Stromal cell of bone marrow (primary cell): Measurements from ENCODE around the gene NAXD.
"Not testable (repeated sequence)": the region's sequence is repeated elsewhere in the genome, so short reads cannot be mapped to it uniquely, and the experiment has no call there.

Source experiments
- DNase-seq: peaks from one replicate; pipeline ENCODE4 v3.0.0-alpha.2; 2012; ENCODE audit warnings: low read depth

The NAXD gene

GRCh38 chr13:110644892-110645521 lies 29.7 kb downstream of the NAXD start:
- DNase-seq = peak; percentile 14

DNA sequence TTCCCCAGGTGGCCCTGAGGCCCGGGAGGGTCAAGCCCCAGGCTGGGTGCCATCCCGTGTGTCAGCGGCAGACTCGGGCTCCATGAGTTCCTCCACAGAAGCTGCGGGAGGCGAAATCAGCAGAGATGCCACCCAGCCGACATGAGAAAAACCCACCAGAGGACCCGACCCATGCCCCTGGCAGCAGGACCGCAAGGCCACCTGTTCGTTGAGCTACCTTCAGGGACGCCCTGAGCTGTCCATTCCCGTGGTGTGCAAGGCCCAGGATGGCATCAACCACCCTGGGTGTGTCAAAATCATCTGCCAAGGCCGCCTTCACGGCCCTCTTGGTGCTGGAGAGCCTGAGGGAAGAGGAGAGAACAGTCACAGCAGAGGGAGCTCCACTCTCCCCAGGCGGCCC lies 30.4 kb downstream of the NAXD start:
- no peak for DNase-seq

DNA sequence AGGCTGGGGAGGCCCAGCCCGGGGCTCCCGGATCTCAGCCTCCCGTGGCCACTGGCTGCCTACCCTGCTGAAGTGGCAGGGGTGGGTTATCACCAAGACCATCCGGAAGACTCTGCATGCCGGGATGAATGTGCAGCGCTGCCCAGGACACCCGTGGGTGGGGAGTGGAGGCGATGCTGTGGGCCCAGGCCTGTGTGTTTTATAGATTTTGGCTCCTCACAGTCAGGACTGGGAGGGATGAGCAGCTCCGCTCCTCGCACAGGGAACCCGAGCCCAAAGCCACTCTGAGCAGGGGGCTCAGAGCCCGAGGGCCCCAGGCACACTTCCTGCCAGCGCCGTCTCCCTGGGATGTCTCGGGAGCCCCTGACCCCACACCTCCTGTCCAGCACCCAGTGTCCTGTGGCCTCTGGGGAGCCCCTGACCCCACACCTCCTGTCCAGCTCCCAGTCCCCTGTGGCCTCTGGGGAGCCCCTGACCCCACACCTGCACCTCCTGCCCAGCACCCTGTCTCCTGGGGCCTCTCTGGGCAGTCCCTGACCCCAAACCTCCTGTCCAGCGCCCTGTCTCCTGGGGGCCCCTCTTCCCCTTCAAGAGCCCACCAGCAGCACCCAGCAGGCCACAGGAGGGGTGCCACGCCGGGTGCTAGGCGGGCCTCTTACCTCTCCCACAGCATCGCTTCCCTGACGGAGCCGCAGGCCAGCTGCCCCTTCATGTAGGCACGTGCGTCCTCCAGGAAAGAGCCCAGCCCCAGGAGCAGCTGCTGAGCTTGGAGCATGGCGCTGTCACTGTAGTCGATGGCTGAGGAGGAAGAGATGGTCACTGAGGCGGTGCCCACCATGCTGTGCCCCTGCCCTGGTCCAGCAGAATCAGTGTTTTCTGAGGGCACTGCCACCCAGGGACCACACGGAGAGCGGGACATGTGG lies 31.4 kb downstream of the NAXD start:
- DNase-seq = no peak

GRCh38 chr13:110647365-110647737 lies 32.0 kb downstream of the NAXD start:
- DNase-seq = no peak

GRCh38 chr13:110648146-110648819 lies 32.9 kb downstream of the NAXD start:
- DNase-seq = no peak

- DNase-seq = no peak
Observed at GRCh38 chr13:110648848-110649421, 33.6 kb downstream of the NAXD start.

DNA sequence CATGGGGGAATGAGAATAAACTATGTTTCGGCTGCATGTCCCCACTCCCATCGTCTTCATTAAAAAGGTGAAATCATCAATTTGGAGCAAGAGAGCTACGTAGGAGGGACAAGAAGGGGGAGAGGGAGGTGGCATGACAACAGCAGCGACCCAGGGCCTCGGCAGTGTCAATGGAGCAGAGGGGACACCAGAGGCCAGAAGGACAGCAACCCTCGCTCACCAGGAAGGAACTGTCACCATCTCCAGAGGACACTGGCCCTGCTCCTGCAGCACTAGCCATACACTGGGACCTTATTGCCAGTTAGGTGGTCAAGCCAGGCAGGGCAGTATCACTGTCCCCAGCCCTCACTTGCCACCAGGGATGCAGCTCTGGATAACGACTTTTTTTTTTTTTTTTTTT lies 34.2 kb downstream of the NAXD start:
- no peak for DNase-seq

DNA sequence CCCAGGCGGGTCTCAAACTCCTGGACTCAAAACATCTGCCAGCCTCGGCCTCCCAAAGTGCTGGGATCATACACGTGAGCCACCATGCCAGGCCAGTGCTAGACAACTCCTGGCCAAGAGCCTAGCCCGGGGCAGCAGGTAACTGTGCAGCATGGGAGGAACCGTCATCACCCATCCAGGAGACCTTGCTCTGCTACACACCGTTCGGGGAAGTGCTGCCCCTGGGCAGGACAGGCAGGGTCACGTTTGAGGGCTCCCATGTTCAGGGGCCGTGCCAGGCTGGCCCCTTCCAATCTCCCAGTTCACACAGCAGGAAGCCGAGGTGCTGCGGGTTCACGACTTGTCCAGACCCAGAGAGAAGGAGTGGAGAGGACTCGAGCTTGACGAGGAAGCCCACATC lies 35.1 kb downstream of the NAXD start:
- DNase-seq = no peak

- DNase-seq = no peak
Observed at GRCh38 chr13:110651271-110651670, 35.9 kb downstream of the NAXD start.

DNA sequence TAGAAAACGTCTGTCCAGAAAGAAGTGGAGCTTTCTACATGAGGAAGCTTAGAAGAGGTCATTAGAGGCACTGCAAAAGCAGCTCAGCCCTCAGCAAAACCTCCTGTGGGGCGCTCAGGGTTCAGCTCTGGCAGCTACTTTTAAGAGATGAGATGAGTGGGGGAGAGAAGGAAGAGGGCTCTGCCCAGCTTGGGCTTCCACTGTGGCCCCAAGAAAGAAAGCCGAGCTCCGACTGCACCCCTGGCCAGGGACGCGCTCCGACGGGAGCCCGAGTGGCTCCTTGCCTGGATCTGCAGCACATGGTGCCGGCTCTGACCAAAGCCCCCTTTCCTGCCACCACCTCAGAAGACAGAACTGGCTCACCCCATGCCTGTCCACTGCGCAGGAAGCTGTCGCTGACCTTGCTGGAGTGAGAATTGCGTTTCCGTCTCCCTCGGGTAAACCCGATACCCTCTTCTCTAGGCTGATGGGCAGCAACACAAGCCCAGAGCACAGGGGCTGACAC lies 36.4 kb downstream of the NAXD start:
- no peak for DNase-seq

DNA sequence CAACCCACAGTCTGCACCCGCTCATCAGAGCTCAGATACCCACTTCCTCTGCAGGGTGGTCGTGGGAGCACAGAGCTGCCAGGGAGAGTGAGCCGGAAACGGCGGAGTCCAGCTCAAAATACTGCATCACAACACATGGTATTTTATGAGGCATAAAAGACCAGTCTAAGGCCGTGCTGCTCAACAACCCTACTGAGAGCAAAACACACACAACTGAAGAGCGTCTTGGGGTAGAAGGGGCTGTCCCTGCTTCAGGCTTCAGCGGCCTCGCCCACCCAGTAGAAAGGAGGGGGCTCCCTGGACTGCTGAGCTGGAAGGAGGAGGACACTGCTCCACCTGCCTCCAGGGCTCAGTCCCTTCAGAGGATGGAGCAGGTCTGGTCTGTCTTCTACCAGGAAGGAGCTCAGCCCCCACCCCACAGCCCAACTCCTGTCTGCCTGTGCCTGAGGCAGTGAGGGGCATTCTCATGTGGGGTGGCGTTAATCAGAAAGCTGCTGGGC lies 36.9 kb downstream of the NAXD start:
- no peak for DNase-seq

GRCh38 chr13:110652764-110653163 lies 37.4 kb downstream of the NAXD start:
- DNase-seq = no peak

GRCh38 chr13:110653271-110653670 lies 37.9 kb downstream of the NAXD start:
- no peak for DNase-seq

GRCh38 chr13:110653851-110654250 lies 38.5 kb downstream of the NAXD start:
- DNase-seq = no peak

DNA sequence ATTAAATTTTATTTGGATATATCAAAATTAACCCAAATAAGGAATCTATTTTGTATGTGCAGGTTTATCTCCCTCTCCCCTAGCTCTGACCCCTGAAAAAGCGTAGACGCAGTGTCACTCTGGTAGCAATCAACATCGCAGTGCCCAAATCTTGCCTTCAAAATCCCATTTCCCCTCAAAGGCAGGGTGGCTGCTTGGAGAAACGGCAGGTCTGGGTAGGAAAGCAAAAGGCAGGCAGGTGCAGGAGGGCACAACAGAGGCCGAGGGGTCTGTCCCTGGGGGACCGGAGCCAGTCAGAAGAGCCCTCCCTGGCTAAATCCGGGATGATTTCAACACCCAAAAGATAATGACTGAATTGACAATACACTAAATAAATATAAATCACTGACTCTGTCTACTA lies 41.9 kb downstream of the NAXD start:
- no peak for DNase-seq

DNA sequence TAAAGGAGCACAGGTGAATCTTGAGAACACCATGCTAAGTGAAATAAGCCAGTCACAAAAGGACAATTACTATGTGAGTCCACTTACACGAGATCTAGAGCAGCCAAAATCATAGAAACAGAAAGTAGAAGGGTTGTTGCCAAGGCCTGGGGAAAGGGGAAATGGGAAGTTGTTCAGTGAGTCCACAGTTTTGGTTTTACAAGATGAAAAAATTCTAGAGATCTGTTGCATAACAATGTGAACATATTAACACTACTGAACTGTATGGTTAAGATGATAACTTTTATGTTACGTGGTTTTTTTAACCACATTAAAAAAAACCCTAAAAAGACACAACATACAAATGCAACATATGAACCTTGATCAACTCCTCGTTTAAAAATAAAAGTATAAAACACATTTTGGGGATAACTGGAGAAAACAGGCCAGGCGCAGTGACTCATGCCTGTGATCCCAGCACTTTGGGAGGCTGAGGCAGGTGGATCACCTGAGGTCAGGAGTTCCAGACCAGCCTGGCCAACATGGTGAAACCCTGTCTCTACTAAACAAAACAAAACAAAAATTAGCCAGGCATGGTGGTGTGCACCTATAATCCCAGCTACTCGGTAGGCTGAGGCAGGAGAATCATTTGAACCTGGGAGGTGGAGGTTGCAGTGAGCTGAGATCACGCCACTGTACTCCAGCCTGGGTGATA lies 43.0 kb downstream of the NAXD start:
- not testable (repeated sequence) for DNase-seq

- DNase-seq = no peak
Observed at GRCh38 chr13:110661256-110661655, 45.9 kb downstream of the NAXD start.

DNA sequence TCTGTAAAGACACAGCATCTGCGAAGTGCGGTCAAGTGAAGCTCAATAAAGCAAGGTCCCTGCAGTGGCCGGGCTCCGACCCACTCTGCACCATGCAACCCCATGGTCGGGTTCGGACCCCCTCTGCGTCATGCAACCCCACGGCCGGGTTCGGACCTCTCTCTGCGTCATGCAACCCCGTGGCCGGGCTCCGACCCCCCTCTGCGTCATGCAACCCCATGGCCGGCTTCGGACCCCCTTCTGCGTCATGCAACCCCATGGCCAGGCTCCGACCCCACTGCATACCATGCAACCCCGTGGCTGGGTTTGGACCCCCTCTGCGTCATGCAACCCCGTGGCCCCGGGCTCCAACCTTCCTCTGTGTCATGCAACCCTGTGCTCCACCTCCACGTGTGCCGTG lies 46.7 kb downstream of the NAXD start:
- no peak for DNase-seq

DNA sequence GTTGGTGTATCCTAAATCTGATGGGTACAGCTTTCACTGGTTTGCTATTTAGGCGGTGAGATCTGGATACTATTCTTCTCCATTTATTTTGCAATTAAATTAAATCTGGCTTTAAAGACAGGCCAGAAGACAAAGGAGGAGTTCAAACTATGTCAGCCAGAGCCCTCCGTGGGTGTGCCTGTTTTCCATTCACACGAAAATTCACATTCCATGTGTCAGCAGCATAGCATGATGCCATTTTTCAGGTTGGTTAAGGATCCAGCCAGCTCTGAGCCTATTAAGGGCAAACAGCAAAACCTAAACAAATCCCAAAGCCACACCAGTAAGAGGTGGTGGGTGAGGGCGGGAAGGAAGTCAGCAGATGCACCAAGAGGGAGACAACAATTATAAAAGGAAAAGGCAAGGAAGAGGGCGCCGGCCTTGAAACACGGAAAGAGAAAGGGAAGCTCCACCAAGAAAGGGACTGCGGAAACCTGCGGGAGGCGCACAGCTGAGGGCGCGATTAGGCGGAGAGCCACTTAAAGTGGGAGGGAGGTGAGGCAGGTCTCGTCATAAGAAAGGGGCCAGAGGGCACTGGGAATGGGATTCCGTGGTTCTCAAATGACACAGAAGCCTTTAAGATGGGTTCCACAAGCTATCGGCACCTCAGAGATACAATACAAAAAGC lies 47.6 kb downstream of the NAXD start:
- DNase-seq = no peak

- DNase-seq = no peak
Observed at GRCh38 chr13:110663491-110663890, 48.1 kb downstream of the NAXD start.

DNA sequence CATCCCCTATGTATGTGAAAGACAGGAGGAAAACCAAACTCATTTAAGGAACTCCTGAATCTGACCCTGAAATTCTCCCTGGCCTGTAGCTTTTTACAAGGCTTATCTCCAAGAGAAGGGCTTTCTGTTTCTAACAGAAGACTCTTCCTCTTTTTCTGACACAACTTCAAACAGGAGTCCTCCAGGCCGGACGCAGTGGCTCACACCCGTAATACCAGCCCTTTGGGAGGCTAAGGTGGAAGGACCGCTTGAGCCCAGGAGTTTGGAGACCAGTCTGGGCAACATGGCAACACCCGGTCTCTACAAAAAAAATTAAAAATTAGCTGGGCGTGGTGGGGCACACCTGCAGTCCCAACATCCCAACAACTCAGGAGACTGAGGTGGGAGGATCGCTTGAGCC lies 48.7 kb downstream of the NAXD start:
- no peak for DNase-seq
